CD4-positive, alpha-beta T cell treated with Interleukin-15 for 1 hour (primary cell): Measurements from ENCODE around the gene MT2A.

Source experiments
- DNase-seq: peaks from one replicate; pipeline ENCODE4 v3.0.0-alpha.2; 2020

MT2A gene

GRCh38 chr16:56641166-56641565 lies 32.8 kb downstream of the MT2A start:
- no peak for DNase-seq

DNA sequence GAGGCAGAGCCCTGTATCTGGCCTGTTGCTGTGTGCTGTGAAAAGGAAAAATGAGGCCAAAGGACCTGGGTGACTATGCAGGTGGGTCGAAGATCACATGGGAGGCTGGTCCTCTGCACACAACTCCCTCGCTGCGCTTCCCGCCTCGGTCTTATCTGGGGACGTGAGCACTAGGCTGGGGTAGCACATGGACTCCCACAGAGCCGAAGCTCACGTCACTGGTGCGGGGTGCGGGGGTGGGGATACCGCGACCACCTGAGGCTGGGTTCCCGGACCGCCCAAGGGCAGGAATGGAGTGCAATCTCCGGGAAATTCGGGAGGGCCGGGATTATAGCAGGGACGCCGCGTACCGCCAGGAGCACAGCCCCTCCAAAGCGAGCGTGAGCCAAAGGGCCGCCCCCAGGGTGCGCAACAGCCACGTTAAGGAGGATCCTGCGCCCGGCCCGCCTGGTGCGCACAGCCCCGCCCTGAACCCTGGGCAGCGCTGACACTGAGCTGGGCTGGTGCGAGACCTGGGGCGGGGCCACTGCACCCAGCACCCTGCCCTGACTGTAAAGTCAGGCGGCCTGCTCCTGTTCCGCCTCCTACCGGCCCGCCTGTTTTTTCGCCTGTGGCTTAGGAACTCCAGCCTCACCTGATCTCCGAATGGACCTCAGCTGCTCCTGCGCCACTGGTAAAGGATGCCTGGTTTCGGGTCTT lies 34.8 kb downstream of the MT2A start:
- peak; percentile 78 for DNase-seq

GRCh38 chr16:56643833-56644232 lies 35.4 kb downstream of the MT2A start:
- no peak for DNase-seq

DNA sequence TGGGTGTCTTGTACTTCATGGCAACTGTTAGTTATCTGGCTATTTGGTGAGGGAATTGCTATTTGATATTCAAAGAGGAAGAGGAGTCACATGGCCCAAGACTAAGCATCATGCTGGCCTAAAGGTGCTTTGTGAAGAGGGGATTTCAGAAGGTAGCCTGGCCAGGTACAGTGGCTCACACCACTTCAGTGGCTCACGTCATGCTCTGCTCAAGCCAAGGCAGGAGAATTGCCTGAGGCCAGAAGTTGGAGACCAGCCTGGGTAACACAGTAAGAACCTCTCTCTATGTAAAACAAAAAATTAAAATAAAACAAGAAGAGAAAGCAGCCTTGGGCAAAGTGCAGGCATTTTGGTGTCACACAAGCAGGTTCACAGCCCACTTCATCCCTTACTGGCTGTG lies 36.9 kb downstream of the MT2A start:
- DNase-seq = no peak

- no peak for DNase-seq
Measured at GRCh38 chr16:56645838-56646237, 37.5 kb downstream of the MT2A start.

- DNase-seq = no peak
Measured at GRCh38 chr16:56647641-56648431, 39.5 kb downstream of the MT2A start.

DNA sequence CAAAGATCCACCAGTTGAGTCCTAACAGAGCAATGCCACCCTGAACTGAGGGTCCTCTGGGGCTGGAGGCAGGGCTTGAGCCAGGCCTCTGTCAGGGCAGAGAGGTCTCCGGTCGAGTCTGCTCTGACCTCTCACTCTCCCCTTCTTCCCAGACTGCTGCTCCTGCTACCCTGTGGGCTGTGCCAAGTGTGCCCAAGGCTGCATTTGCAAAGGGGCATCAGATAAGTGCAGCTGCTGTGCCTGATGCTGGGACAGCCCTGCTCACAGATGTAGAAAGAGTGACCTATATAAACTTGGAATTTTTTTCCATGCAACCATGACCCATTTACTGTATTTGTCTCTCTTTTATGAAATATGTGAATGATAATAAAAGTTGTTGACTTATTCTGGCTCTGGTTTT lies 40.9 kb downstream of the MT2A start:
- no peak for DNase-seq

GRCh38 chr16:56649820-56650219 lies 41.4 kb downstream of the MT2A start:
- DNase-seq = no peak

DNA sequence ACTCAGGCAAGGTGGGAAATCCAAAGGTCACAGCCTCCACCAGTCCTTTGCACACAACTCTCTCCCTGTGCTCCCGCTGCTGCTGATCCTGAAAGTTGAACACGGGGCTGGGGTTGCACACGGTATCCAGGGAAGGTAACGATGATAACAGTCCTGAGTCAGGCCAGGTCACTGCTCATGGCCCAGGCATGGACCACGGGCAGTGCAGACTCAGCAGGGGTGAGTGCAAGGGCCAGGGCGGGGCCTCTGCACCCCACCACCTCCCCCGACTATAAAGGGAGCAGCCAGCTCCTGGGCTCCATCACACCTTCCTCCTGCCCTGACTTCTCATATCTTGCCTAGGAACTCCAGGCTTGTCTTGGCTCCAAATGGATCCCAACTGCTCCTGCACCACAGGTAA lies 43.2 kb downstream of the MT2A start, which contains the start of gene MT1B:
TSS of gene MT1B (plus strand) at position 301 of the 400 bp plus-strand sequence. CDS start at position 369, 68 bp downstream.
- no peak for DNase-seq

GRCh38 chr16:56652600-56652999 lies 44.2 kb downstream of the MT2A start:
- DNase-seq = no peak

GRCh38 chr16:56653218-56653617 lies 44.8 kb downstream of the MT2A start:
- DNase-seq = no peak

DNA sequence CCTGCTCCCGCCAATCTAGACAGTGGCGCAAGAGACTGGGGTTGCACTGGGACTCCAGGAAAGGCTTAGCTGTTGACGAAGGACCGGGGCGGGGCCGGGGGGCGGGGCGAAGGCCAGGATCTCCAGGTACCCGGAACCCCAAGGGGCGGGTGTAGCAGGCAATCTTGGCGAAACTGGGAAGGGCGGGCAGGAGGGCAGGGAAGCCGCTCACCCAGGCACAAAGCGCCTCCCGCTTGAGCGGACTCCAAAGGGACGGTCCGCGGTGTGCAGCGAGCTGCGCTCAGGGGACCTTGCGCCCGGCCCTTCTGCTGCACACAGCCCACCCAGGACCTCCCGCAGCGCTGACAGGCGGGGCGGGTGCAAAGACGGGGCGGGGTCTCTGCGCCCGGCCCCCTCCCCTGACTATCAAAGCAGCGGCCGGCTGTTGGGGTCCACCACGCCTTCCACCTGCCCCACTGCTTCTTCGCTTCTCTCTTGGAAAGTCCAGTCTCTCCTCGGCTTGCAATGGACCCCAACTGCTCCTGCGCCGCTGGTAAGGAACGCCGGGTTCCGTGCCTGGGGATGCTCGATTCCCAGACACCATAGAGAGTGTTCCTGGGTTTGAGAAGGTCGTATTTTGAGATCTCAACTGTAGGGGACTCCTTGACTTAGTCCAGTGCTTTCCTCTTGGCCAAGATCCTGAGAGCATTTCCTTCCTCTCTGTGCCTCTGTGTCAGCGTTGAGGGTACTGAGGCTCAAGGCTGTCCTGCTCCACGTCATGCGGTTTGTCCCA lies 49.4 kb downstream of the MT2A start, which contains the start of gene MT1F:
TSS of gene MT1F (plus strand) at position 405 of the 772 bp plus-strand sequence. CDS start at position 505, 100 bp downstream.
- peak; percentile 57 for DNase-seq

DNA sequence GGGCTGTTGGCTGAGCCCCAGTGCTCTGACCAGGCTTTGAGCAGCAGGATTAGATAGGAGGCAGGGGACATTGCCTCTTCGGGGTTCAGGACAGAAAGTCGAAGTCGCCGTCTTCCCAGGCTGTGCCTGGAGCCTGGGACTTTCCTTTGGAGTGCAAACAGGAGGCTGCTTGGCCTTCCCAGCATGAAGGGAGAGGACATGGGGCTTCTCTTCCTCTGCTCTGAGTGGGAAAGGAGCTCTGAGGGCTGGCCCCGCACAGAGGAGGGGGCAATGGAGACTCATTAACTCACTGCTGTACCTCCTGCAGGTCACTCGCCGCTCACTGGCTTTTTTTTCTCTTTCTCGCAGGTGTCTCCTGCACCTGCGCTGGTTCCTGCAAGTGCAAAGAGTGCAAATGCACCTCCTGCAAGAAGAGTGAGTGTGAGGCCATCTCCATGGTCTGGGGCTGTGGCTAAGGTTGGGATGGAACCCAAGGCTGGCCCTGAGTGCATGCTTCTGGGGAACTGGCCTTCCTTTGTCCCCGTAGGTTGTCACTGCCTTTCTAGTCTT lies 50.0 kb downstream of the MT2A start:
- no peak for DNase-seq
